ENCODE measurements around the gene JDP2. TPM values are rescaled to one million over a fixed set of nuclear protein-coding genes. Genes with fewer than 3 reads are reported as not detected.

The JDP2 gene
- total RNA-seq, 1 experiment from 2014 or later = 45.3 TPM

- Mint-ChIP-seq H3K9me3 (ENCODE audit: unreplicated experiment) (no peaks in the 10 kb centered on the region), H3K27ac (ENCODE audit: low read depth, unreplicated experiment) (no peak overlapping the region), H3K36me3 (ENCODE audit: insufficient read depth, unreplicated experiment) (peaks cover 14% of the 10 kb centered on the region), H3K4me3 (ENCODE audit: unreplicated experiment) (no peak overlapping the region), H3K4me1 (ENCODE audit: insufficient read depth, unreplicated experiment) (peaks cover 4% of the 10 kb centered on the region), H3K27me3 (ENCODE audit: insufficient read depth, unreplicated experiment) (no peaks in the 10 kb centered on the region)
- no peak for TF ChIP-seq CTCF (IDR thresholded peaks at IDR 0.05; ENCODE audit: unreplicated experiment)
- CTCF ChIA-PET = interaction anchor here (1.0 to 1.1 kb wide), 2 partner anchors 28 to 100 kb away, joined by 4 to 5 read pairs; no protein-coding TSS in a partner anchor
- intact Hi-C loops (cut with micrococcal nuclease) = no loop called here
- DNase-seq (ENCODE audit: unreplicated experiment) = no peak
- POLR2A ChIA-PET = no interaction called here
- no TSS peak for BruUV-seq (replicated peaks)
These were observed 33.5 kb downstream of the JDP2 start for GRCh38 chr14:75461303-75461702.

GRCh38 chr14:75461755-75462349 lies 34.0 kb downstream of the JDP2 start:
- POLR2A ChIA-PET = no interaction called here

GRCh38 chr14:75464626-75465025 lies 36.8 kb downstream of the JDP2 start:
- DNase-seq (ENCODE audit: unreplicated experiment) = no peak
- H3K36me3 Mint-ChIP-seq (ENCODE audit: insufficient read depth, unreplicated experiment) = peaks cover 22% of the 10 kb centered on the region
- ChIA-PET POLR2A (no interaction called here), CTCF (no interaction called here)
- no peak for TF ChIP-seq CTCF (IDR thresholded peaks at IDR 0.05; ENCODE audit: unreplicated experiment)
- no peak overlapping the region for H3K4me3 Mint-ChIP-seq (ENCODE audit: unreplicated experiment)
- no peaks in the 10 kb centered on the region for H3K27me3 Mint-ChIP-seq (ENCODE audit: insufficient read depth, unreplicated experiment)
- BruUV-seq (replicated peaks) = no TSS peak
- intact Hi-C loops (cut with micrococcal nuclease) = no loop called here
- H3K4me1 Mint-ChIP-seq (ENCODE audit: insufficient read depth, unreplicated experiment) = no peaks in the 10 kb centered on the region
- H3K27ac Mint-ChIP-seq (ENCODE audit: low read depth, unreplicated experiment) = no peak overlapping the region
- no peaks in the 10 kb centered on the region for H3K9me3 Mint-ChIP-seq (ENCODE audit: unreplicated experiment)

More at GRCh38 chr14:75461755-75462349, 34.0 kb downstream of the JDP2 start:
- Mint-ChIP-seq H3K27ac (ENCODE audit: low read depth, unreplicated experiment) (no peak overlapping the region), H3K27me3 (ENCODE audit: insufficient read depth, unreplicated experiment) (no peaks in the 10 kb centered on the region), H3K4me3 (ENCODE audit: unreplicated experiment) (no peak overlapping the region), H3K4me1 (ENCODE audit: insufficient read depth, unreplicated experiment) (no peaks in the 10 kb centered on the region), H3K9me3 (ENCODE audit: unreplicated experiment) (no peaks in the 10 kb centered on the region), H3K36me3 (ENCODE audit: insufficient read depth, unreplicated experiment) (peaks cover 14% of the 10 kb centered on the region)
- DNase-seq (ENCODE audit: unreplicated experiment) = no peak
- intact Hi-C loops (cut with micrococcal nuclease) = no loop called here
- no peak for TF ChIP-seq CTCF (IDR thresholded peaks at IDR 0.05; ENCODE audit: unreplicated experiment)
- no TSS peak for BruUV-seq (replicated peaks)
- CTCF ChIA-PET = interaction anchor here (0.6 to 1.2 kb wide), 5 partner anchors 27 to 193 kb away, joined by 4 to 6 read pairs (median 5); no protein-coding TSS in a partner anchor

GRCh38 chr14:75467763-75468162 lies 39.9 kb downstream of the JDP2 start:
- intact Hi-C loops (cut with micrococcal nuclease) = no loop called here
- Mint-ChIP-seq H3K27ac (ENCODE audit: low read depth, unreplicated experiment) (no peak overlapping the region), H3K4me1 (ENCODE audit: insufficient read depth, unreplicated experiment) (no peaks in the 10 kb centered on the region), H3K9me3 (ENCODE audit: unreplicated experiment) (no peaks in the 10 kb centered on the region), H3K27me3 (ENCODE audit: insufficient read depth, unreplicated experiment) (no peaks in the 10 kb centered on the region), H3K36me3 (ENCODE audit: insufficient read depth, unreplicated experiment) (peaks cover 40% of the 10 kb centered on the region), H3K4me3 (ENCODE audit: unreplicated experiment) (no peak overlapping the region)
- DNase-seq (ENCODE audit: unreplicated experiment) = no peak
- ChIA-PET POLR2A (no interaction called here), CTCF (interaction anchor here (0.7 to 1.7 kb wide), 2 partner anchors 14 to 109 kb away, joined by 3 to 5 read pairs; no protein-coding TSS in a partner anchor)
- no peak for TF ChIP-seq CTCF (IDR thresholded peaks at IDR 0.05; ENCODE audit: unreplicated experiment)
- BruUV-seq (replicated peaks) = no TSS peak
